KOPT-K1 (cell line): ENCODE measurements around the gene SLC22A23.

ENCODE experiments used
- H3K27ac ChIP-seq: fragments of 200-600 bp; sonication (generic); 2 replicates; pipeline ENCODE4 v1.5.1; 2016; ENCODE audit warnings: antibody characterized with exemption, mild to moderate bottlenecking, low read depth, low read length; ENCODE audit not compliant: poor library complexity, severe bottlenecking
- H3K36me3 ChIP-seq: fragments of 200-600 bp; sonication (generic); 2 replicates; pipeline ENCODE4 v1.5.1; 2017; ENCODE audit warnings: antibody characterized with exemption, mild to moderate bottlenecking, low read length, moderate library complexity; ENCODE audit not compliant: insufficient read depth
- H3K9me3 ChIP-seq: fragments of 200-600 bp; sonication (generic); 2 replicates; pipeline ENCODE4 v1.5.1; 2017; ENCODE audit warnings: antibody characterized with exemption, low read length, mild to moderate bottlenecking; ENCODE audit not compliant: insufficient read depth, poor library complexity, severe bottlenecking

Gene SLC22A23

DNA sequence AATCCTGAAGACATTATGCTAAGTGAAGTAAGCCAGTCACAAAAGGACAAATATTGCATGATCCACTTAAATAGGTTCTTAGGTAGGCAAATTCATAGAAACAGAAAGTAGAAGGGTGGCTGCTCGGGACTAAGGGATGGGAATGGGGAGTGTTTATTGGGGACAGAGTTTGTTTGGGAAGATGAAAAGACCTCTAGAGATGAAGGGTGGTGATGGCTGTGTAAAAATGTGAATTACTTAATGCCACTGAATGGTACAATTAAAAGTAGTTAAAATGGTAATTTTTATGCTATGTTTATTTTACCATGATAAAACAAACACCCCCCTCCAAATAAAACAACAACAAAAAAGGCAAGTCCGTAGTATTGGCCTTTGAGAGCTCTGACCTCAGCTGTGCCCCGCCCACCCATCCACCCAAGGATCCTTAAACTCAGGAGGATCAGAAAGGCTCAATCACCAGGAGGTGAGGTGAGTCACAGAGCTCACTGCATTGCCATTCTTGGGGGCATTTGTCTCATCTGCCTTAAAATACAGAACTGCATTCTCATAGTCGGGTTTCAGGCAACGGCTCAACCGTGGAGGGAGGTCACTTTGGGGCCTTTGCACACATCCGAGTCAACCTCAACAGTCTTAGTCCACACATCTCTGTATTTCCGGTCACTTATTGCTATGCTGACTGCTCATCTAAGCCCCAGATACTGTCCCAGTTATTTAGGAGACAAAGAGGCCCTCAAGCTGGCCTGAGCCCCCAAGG, 96.7 kb downstream of the SLC22A23 start:
- Histone ChIP-seq H3K9me3 (no peaks in the 10 kb centered on the region), H3K36me3 (no peaks in the 10 kb centered on the region), H3K27ac (no peak overlapping the region)

DNA sequence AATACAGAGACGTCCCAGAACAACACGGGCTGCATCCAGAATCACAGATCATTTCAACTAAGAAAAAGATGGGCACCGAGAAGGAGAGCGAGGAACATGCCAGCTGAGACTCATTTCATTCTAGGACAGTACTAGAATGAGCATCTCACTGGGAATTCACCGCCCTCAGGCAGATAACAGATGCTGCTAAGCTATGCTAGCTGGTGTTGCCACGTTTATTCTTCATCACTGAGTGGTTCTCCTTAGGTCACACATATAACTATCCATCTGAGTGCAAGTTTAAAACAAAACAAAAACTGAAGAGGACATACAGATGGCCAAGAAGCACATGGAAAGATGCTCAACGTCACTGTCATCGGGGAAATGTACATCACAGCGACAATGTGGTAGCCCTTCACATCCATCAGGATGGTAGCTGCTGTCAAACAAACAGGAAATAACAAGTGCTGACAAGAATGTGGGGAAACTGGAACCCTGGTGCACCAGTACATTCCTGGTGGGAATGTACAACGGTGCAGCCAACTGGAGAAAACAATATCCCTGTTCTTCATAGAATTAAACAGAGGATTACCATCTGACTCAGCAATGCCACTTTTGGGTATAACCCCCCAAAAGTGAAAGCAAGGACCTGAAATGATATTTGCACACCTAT, 97.6 kb downstream of the SLC22A23 start:
- Histone ChIP-seq H3K36me3 (no peaks in the 10 kb centered on the region), H3K9me3 (no peaks in the 10 kb centered on the region), H3K27ac (no peak overlapping the region)

DNA sequence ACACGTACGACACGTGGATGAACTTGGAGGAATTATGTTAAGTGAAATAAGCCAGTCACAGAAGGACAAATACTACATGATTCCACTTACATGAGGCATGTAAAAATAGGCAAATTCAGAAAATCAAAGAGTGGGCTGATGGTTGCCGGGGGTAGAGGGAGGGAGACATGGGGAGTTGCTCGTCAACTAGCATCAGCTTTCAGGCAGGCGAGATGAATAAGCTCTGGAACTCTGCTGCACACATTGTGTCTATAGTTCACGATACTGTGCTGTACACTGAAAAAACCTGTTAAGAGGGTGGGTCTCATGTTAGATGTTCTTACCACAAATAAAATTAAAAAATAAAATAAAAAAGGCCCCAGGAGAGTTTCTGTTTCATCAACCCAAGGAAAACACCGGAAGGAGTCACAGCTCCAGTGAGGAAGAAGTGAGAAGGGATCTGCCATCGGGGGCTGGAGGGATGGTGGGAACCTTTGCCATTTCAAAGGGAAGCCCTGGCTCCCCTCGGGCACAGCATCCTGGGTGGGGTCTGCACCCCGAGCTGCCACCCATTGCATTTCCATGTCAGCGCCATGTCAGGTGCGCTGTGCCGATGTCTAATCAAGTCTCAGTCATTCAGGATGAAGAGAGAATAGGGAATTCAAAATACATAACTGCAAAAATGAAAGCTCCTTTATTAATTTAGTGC, 98.3 kb downstream of the SLC22A23 start:
- Histone ChIP-seq H3K27ac (no peak overlapping the region), H3K9me3 (no peaks in the 10 kb centered on the region), H3K36me3 (no peaks in the 10 kb centered on the region)

DNA sequence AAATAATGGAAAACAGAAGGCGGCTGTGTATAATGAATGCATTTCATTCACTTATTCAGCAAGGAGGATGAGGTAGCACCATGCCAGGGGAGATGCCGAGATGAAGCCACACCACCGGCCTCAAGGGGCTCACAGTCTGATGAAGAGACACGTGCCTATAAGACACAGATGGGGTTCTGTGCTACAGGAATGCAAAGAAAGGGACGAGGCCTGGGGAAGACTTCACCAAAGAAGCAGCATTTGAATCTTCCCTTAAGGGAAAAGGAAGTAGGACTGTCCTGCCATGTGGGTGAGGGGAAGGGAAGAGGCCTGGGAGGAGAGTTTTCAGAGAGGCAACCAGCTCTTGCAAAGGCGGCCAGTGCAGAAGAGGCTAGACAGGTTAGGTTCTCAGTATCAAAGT, 99.2 kb downstream of the SLC22A23 start:
- H3K9me3 ChIP-seq: no peaks in the 10 kb centered on the region
- no peak overlapping the region for H3K27ac ChIP-seq
- H3K36me3 ChIP-seq: no peaks in the 10 kb centered on the region

DNA sequence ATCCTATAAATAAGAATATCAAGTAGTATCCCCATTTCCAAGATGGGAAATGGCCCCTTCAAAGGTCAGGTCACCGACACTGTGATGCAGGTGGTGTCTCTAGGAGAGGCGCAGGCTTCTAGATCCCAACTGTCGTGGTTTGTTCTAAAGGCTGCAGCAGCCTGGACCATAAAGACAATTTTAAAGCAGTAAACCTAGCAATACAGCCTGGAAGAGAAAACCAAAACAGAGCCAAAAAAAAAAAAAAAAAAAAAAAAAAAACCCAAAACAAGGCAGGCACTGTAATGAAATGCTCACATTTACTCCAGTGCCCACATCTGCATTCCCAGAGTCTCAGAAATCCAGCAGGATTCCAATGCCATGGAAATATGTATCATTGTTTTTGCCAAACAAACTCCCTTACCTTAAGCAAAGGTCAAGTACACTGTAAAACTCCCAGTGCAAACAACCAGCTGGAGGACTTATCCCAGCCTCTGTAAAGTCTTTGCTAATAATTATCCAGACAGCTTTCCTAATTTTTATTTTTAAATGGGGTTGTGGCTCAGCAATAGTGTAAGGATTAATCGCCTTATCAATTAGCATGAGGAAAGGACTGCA, 99.9 kb downstream of the SLC22A23 start:
- Histone ChIP-seq H3K36me3 (no peaks in the 10 kb centered on the region), H3K9me3 (no peaks in the 10 kb centered on the region), H3K27ac (peak overlapping the region; percentile 73)

DNA sequence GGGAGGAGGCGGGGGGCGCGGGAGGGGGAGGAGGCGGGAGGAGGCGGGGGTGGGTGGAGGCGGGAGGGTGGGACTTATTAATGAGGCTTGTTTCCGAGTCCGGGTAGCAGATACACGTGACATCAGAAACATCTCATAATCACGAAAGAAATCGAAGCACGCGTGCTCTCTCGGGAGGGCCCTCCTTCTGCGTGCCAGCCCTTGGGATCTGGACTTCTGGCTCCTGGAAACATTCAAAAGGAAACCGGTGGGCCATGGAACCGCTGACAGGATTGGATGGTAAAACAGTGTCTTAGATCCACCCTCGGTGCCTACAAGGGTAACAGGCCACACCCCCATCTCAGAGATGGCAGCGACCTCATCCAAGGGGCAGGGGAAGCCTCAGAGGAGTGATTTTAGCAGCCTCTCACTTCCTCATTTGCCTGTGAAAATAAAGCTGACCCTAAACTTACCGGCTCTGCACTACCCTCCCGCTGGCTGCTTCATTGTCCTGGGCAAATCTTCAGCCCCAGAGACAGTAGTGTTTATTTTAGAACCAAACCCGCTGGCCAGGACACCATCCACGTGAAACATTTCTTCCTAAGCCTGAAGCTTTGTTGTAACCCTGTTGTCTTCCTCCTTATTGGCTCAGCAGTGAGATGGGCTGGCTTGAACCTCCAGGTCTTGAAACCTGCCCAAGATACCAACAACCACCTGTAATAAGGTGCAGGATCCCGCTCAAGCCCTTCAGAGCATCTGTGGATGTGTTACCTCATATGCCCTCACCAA, 100.6 kb downstream of the SLC22A23 start:
- H3K9me3 ChIP-seq: no peaks in the 10 kb centered on the region
- H3K36me3 ChIP-seq: no peaks in the 10 kb centered on the region
- H3K27ac ChIP-seq: peak overlapping the region; percentile 73

DNA sequence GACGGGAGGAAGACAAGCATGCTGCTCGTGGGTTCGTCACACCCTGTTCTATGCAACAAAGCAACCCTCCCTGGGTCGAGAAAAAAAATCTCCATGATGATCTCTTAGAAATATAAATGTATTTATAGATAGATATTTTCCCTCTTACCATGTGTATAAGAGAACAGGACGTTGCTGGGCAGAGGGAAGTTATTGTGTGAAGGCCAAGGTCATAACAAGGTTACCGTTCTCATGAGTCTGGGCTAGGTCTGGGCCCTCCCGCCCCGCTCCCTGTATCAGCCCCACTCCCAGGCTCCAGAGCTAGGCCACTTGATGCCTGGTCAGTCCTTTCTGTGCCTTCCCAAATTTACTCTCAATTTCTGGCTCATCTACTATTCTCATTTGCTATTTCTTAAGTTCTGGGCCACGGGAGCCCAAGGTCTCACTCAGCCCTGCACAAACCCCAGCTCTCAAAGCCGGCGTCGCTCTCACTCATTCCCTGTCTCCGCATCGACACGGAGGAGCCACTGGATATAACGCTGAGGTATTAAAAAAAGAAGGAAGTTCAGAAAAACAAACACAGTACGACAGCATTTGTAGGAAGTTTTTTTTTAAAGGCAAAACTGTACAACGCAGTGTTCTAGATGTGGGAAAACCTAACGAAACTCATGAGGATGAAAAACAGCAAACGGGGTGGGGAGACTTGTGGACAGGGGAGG, 101.3 kb downstream of the SLC22A23 start:
- Histone ChIP-seq H3K27ac (peak overlapping the region; percentile 73), H3K9me3 (no peaks in the 10 kb centered on the region), H3K36me3 (no peaks in the 10 kb centered on the region)

DNA sequence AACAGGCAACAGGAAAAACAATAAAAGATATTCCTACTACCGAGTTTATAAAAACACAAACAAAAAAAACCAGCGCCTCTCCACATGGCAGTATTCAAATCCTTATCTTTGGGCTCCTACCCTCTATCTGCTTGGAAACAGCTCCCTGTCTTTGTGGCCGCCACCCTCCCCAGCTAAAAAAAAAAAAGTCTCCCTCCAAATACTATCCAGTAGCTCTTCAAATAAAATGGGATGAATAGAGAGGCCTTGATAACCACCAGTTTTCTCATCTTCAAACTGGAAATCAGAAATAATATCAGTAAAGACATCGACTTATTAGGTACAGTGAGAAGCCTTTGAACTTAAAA, 101.9 kb downstream of the SLC22A23 start:
- H3K36me3 ChIP-seq: no peaks in the 10 kb centered on the region
- H3K27ac ChIP-seq: peak overlapping the region; percentile 73
- H3K9me3 ChIP-seq: no peaks in the 10 kb centered on the region

DNA sequence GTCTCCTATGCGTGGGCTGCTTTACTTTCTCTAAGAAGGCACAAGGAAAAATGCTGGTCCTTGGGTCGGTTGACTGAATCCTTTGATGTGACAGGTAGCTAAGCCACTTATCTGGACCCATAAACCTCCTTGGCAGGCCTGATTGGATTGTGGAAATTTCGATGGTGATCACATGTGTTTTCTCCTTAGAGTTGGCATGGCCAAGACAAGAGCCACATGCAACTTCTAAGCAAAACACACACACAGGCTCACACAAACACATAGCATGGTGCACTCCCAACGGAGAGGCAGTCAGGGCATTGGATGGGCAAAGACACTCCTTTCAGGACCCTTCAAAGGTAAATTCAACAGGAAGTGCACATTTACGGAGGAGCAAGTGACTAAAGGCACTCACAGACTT, 102.9 kb downstream of the SLC22A23 start:
- no peaks in the 10 kb centered on the region for H3K9me3 ChIP-seq
- H3K36me3 ChIP-seq: no peaks in the 10 kb centered on the region
- no peak overlapping the region for H3K27ac ChIP-seq

DNA sequence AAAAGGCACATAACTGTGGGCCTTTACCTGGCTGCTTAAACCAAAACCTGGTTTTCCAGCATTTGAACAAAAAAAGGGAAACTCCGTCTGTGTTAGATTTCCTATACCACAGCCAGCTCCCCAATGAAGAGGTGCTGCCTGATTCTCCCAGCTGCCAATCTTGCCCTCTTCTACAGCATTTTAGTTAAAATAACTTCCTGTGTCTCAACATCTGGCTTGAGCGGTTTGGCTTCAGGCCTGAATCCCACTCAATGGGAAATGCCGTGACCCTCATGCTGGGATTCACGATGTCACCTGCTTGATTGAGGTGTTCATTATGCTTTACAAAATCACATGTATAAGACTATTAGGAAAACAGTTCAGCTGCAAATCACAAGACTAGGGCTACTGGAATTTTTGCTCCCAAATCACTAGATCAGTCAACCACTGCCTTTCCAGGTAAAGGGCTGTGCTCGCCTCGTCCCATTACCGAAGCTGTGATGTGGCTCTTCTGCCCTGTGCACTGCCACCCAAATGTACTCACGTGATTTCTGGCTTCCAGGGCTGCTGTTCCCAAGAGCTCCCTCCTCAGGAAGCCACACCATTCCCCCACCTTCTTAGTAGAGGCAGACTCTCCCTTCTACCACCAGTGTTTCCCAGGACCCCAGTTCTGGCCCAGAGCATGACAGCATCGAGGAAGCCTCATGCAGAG, 103.5 kb downstream of the SLC22A23 start:
- Histone ChIP-seq H3K27ac (no peak overlapping the region), H3K9me3 (no peaks in the 10 kb centered on the region)

DNA sequence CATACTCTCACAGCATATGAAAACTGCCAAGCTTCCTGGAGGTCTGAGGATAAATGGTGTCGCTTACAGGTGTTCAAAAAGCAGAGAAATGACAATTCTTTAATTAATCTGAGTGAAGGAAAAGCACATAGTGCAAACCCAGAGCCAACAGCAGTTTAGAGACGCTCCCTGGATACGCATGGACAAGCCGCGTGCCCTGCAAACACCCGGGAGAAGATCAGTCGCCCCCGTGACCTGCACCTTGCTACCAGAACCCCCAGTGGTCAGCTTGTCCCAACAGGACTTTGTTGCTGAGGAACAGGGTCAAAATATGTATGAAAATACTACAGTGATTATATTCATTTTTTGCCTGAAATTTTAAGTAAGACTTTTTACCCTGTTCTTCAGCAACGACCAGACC, 104.2 kb downstream of the SLC22A23 start:
- H3K27ac ChIP-seq: no peak overlapping the region
- no peaks in the 10 kb centered on the region for H3K9me3 ChIP-seq

More for the DNA sequence above, 103.5 kb downstream of the SLC22A23 start:
- no peaks in the 10 kb centered on the region for H3K36me3 ChIP-seq

DNA sequence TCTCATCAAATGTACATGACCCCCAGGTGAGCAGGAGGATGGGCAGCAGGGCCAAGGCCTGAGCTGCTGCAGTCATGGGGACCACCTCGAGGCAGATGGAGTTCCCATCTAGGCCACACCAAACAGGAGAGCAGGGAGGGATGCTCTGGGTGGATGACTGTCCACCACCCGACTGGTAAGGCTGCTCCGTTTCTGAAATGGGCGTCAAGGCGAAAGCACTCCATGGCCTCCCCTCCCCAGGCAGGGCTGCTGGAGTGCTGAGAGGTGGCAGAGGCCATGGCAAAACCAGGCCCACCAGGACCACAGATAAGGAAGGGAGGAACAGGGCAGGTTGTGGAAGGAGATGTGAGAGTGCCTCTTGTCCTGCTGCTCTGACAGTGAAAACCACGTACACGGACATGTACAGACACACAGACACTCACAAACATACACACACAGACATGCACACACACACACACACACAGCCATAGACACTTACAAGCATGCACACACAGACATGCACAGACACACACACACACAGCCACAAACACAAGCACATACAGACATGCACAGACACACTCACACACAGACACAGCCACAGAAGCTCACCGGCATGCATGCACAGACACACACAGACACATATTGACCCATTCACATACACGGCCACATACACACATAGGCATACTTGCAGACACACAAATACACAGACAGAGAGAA, 104.9 kb downstream of the SLC22A23 start:
- no peaks in the 10 kb centered on the region for H3K36me3 ChIP-seq
- H3K9me3 ChIP-seq: no peaks in the 10 kb centered on the region
- no peak overlapping the region for H3K27ac ChIP-seq

More for the DNA sequence above, 104.2 kb downstream of the SLC22A23 start:
- no peaks in the 10 kb centered on the region for H3K36me3 ChIP-seq

DNA sequence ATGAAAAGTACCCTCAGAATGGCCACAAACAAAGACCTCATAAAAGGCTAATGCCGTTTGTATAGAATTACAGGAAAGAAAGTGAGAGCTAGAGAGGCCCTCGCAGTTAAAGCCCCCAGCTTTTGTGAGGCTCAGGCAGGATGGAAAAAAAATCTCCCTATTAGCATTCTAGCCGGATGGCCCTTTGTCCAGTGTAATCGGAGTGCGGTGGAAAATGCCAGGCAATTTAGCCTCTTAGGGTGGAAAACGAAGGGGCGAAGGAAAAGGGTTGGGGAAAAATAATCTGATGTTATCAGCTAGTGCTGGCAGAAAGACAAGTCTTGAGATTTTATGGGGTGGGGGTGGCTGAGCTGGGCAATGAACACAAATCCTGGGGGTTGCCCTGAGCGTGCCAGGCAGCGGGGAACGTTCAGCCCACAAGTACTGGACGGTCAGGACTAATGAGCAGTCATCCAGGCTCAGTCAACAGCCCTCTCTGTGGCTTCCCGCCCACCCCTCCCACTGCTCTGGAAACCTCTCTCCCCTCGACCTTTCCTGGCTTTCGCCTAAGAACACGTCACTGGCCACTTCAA, 105.7 kb downstream of the SLC22A23 start:
- Histone ChIP-seq H3K27ac (no peak overlapping the region), H3K36me3 (no peaks in the 10 kb centered on the region), H3K9me3 (no peaks in the 10 kb centered on the region)
